ENCODE results near the gene DCAF12. TPM values are rescaled to one million over a fixed set of nuclear protein-coding genes. Genes with fewer than 3 reads are reported as not detected.
A peak's percentile ranks its signal among the peaks of the same experiment; 100 is the strongest.

The DCAF12 gene
- total RNA-seq, 1 donor from 2014 or later = 41.0 TPM

- H4K20me1 ChIP-seq (ENCODE audit: low read depth) = no peaks in the 10 kb centered on the region
- no peak overlapping the region for H2AFZ ChIP-seq (replicated peaks)
- no peak for TF ChIP-seq EZH2 (IDR thresholded peaks at IDR 0.05)
- H3K79me2 ChIP-seq (ENCODE audit: low read depth) = no peaks in the 10 kb centered on the region
- Mint-ChIP-seq H3K4me3 (no peak overlapping the region), H3K27me3 (ENCODE audit: insufficient read depth, low read depth) (peaks cover 5% of the 10 kb centered on the region), H3K4me1 (no peaks in the 10 kb centered on the region), H3K36me3 (peaks cover 28% of the 10 kb centered on the region), H3K27ac (no peak overlapping the region), H3K9me3 (no peaks in the 10 kb centered on the region)
- no peak overlapping the region for H3K9ac ChIP-seq
- H3K27me3 ChIP-seq = no peaks in the 10 kb centered on the region
- no peaks in the 10 kb centered on the region for H3K4me1 ChIP-seq
- H3K4me2 ChIP-seq = no peak overlapping the region
- no peaks in the 10 kb centered on the region for H3K9me3 ChIP-seq (ENCODE audit: low read depth)
- H3K4me3 ChIP-seq = no peak overlapping the region
- H3K27ac ChIP-seq = no peak overlapping the region
- no peaks in the 10 kb centered on the region for H3K36me3 ChIP-seq
- no peak for DNase-seq (ENCODE audit: low spot score)
- H3F3A ChIP-seq (ENCODE audit: low read depth) = no peaks in the 10 kb centered on the region
Observed at GRCh38 chr9:34087370-34087769, 39.1 kb downstream of the DCAF12 start.

- H3K36me3 Mint-ChIP-seq = peaks cover 24% of the 10 kb centered on the region
- Histone ChIP-seq H2AFZ (replicated peaks) (no peak overlapping the region), H3F3A (ENCODE audit: low read depth) (no peaks in the 10 kb centered on the region), H3K4me2 (no peak overlapping the region), H3K36me3 (no peaks in the 10 kb centered on the region), H3K4me1 (no peaks in the 10 kb centered on the region), H3K27me3 (no peaks in the 10 kb centered on the region), H3K9me3 (ENCODE audit: low read depth) (no peaks in the 10 kb centered on the region), H3K27ac (no peak overlapping the region), H3K9ac (no peak overlapping the region), H4K20me1 (ENCODE audit: low read depth) (no peaks in the 10 kb centered on the region), H3K4me3 (no peak overlapping the region), H3K79me2 (ENCODE audit: low read depth) (no peaks in the 10 kb centered on the region)
- TF ChIP-seq CTCF (IDR thresholded peaks at IDR 0.05) = no peak
- no peak for TF ChIP-seq EZH2phosphoT487 (IDR thresholded peaks at IDR 0.05)
- TF ChIP-seq EZH2 (IDR thresholded peaks at IDR 0.05) = no peak
- peaks cover 5% of the 10 kb centered on the region for H3K27me3 Mint-ChIP-seq (ENCODE audit: insufficient read depth, low read depth)
- DNase-seq (ENCODE audit: low spot score) = no peak
- H3K4me1 Mint-ChIP-seq = no peaks in the 10 kb centered on the region
- H3K4me3 Mint-ChIP-seq = no peak overlapping the region
- no peaks in the 10 kb centered on the region for H3K9me3 Mint-ChIP-seq
- no peak overlapping the region for H3K27ac Mint-ChIP-seq
Observed at GRCh38 chr9:34086864-34087263, 39.6 kb downstream of the DCAF12 start.

- Histone ChIP-seq H4K20me1 (ENCODE audit: low read depth) (no peaks in the 10 kb centered on the region), H3K4me3 (no peak overlapping the region), H3K9me3 (ENCODE audit: low read depth) (no peaks in the 10 kb centered on the region), H3K27ac (no peak overlapping the region), H3K4me2 (no peak overlapping the region), H3K4me1 (no peaks in the 10 kb centered on the region), H3K79me2 (ENCODE audit: low read depth) (no peaks in the 10 kb centered on the region), H3K9ac (no peak overlapping the region), H3K36me3 (no peaks in the 10 kb centered on the region), H3K27me3 (no peaks in the 10 kb centered on the region), H2AFZ (replicated peaks) (no peak overlapping the region), H3F3A (ENCODE audit: low read depth) (no peaks in the 10 kb centered on the region)
- DNase-seq (ENCODE audit: low spot score) = no peak
- Mint-ChIP-seq H3K4me3 (no peak overlapping the region), H3K4me1 (no peaks in the 10 kb centered on the region), H3K9me3 (no peaks in the 10 kb centered on the region), H3K27ac (peak overlapping the region; percentile 53), H3K27me3 (ENCODE audit: insufficient read depth, low read depth) (peaks cover 5% of the 10 kb centered on the region), H3K36me3 (peaks cover 21% of the 10 kb centered on the region)
- TF ChIP-seq EZH2 (IDR thresholded peaks at IDR 0.05) = no peak
- TF ChIP-seq CTCF (IDR thresholded peaks at IDR 0.05) = no peak
- no peak for TF ChIP-seq EZH2phosphoT487 (IDR thresholded peaks at IDR 0.05)
Observed at GRCh38 chr9:34085581-34086500, 40.7 kb downstream of the DCAF12 start.

- Mint-ChIP-seq H3K4me1 (no peaks in the 10 kb centered on the region), H3K9me3 (no peaks in the 10 kb centered on the region), H3K36me3 (peaks cover 18% of the 10 kb centered on the region), H3K27me3 (ENCODE audit: insufficient read depth, low read depth) (peaks cover 6% of the 10 kb centered on the region), H3K4me3 (no peak overlapping the region), H3K27ac (no peak overlapping the region)
- Histone ChIP-seq H2AFZ (replicated peaks) (no peak overlapping the region), H3K4me1 (no peaks in the 10 kb centered on the region), H3K9ac (no peak overlapping the region), H3F3A (ENCODE audit: low read depth) (no peaks in the 10 kb centered on the region), H3K4me2 (no peak overlapping the region), H3K36me3 (no peaks in the 10 kb centered on the region), H3K4me3 (no peak overlapping the region), H3K27me3 (no peaks in the 10 kb centered on the region), H4K20me1 (ENCODE audit: low read depth) (no peaks in the 10 kb centered on the region), H3K79me2 (ENCODE audit: low read depth) (no peaks in the 10 kb centered on the region), H3K27ac (no peak overlapping the region), H3K9me3 (ENCODE audit: low read depth) (no peaks in the 10 kb centered on the region)
- DNase-seq (ENCODE audit: low spot score) = no peak
- TF ChIP-seq CTCF (IDR thresholded peaks at IDR 0.05) = no peak
- no peak for TF ChIP-seq EZH2 (IDR thresholded peaks at IDR 0.05)
- no peak for TF ChIP-seq EZH2phosphoT487 (IDR thresholded peaks at IDR 0.05)
Observed at GRCh38 chr9:34084562-34084961, 41.9 kb downstream of the DCAF12 start.
